Stomach smooth muscle (tissue), 2 donors: ENCODE results near the gene IER3.
"Not testable (repeated sequence)": the region's sequence is repeated elsewhere in the genome, so short reads cannot be mapped to it uniquely, and the experiment has no call there.

Source experiments
- H3K27ac ChIP-seq: one replicate; pipeline ENCODE4 v1.7.0; 2013; ENCODE audit warnings: mild to moderate bottlenecking, low read length, inconsistent platforms
- H3K27me3 ChIP-seq, 2 donors: one replicate each; pipeline ENCODE4 v1.7.0; 2013; ENCODE audit warnings: low read length in 2 of 2; ENCODE audit not compliant: insufficient read depth in 2 of 2, control insufficient read depth in 1 of 2
- H3K36me3 ChIP-seq, 2 donors: one replicate each; pipeline ENCODE4 v1.7.0; 2013; ENCODE audit warnings: low read length in 2 of 2; ENCODE audit not compliant: control insufficient read depth in 2 of 2, insufficient read depth in 2 of 2
- H3K4me1 ChIP-seq: one replicate; pipeline ENCODE4 v1.7.0; 2013; ENCODE audit warnings: low read length; ENCODE audit not compliant: control insufficient read depth, insufficient read depth
- H3K4me3 ChIP-seq, 2 donors: one replicate each; pipeline ENCODE4 v1.7.0; 2013; ENCODE audit warnings: low read length in 2 of 2
- H3K9ac ChIP-seq, 2 donors: one replicate each; pipeline ENCODE4 v1.7.0; 2013; ENCODE audit warnings: low read length in 2 of 2, mild to moderate bottlenecking in 1 of 2
- H3K9me3 ChIP-seq, 2 donors: one replicate each; pipeline ENCODE4 v1.7.0; 2013; ENCODE audit warnings: low read length in 2 of 2; ENCODE audit not compliant: control insufficient read depth in 2 of 2
- donor health status: healthy.
- donor health status: Pancreatic carcinoma.

The IER3 gene

DNA sequence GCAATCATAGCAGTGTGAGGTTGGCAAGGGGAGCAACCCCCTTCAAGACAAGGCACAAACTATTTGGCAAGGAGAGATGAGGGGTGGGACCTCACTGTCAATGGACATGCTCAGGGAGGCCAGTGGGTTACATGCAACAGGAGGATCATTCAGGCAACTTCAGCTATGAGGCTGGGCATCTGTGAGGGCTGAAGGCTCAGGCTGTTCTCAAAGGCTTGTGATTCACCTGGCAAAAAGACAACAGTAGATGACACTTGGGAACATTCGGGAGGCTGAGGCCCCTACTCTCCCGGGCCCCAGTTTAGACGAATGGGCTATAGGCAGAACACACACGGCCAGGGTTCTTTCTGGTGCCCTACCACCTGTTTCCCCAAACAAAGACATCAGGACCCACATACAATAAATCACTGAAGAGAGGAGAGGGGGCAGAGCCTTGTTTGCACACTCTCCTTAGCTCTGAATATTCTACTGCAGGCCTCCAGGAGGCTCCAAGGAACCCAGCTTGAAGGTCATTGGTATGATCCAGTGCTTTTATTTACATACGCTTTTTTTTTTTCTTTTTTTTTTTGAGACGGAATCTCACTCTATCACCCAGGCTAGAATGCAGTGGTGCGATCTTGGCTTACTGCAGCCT lies 16.3 kb downstream of the IER3 start:
- Histone ChIP-seq H3K27ac (peak overlapping the region; percentile 41), H3K27me3 (no peaks in the 10 kb centered on the region), H3K4me1 (peaks cover 39% of the 10 kb centered on the region), H3K4me3 (no peak overlapping the region), H3K9me3 (no peaks in the 10 kb centered on the region), H3K36me3 (peaks cover 48 to 56% of the 10 kb centered on the region in 2 donors), H3K9ac (no peak overlapping the region)

- peaks cover 50% of the 10 kb centered on the region for H3K4me1 ChIP-seq
- peak overlapping the region; percentile 8 for H3K27ac ChIP-seq
- H3K4me3 ChIP-seq = no peak overlapping the region
- no peak overlapping the region for H3K9ac ChIP-seq
- no peaks in the 10 kb centered on the region for H3K27me3 ChIP-seq
- no peaks in the 10 kb centered on the region for H3K9me3 ChIP-seq
- peaks cover 48% of the 10 kb centered on the region in 2 donors for H3K36me3 ChIP-seq
Measured at GRCh38 chr6:30726506-30727413, 17.6 kb downstream of the IER3 start.

DNA sequence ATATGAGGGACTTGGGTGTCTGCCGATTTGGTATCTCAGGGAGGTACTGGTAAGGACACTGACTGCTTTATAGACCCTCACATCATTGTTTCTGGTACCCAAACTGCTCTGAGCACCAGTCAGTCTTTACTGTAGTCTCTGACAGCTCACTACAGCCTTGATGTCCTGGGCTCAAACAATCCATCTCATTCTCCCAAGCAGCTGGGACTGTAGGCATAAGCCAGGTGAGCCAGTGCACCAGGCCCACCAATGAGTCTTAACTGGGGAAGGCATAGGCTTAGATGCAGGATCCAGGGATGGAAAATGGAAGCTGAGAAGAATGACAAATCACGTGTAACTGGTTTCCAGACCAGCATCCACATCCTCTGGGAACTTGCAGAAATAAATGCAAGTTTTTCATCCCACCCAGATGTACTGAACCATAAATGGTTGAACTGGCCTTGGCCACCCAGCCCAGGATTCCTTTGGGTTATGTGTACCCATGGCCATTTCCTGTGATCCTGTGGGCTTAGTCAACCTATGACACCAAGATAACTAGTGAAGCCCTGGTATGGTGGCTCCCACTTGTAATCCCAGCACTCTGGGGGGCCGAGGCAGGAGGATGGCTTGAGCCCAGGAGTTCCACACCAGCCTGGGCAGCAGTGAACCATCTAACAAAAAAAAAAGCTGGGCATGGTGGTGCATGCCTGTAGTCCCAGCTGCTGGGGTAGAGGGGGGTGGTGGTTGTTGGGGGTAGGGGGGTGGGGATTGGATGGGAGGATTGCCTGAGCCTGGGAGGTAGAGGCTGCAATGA lies 18.4 kb downstream of the IER3 start:
- Histone ChIP-seq H3K9me3 (no peaks in the 10 kb centered on the region), H3K27me3 (no peaks in the 10 kb centered on the region), H3K36me3 (peaks cover 44 to 48% of the 10 kb centered on the region in 2 donors), H3K4me3 (no peak overlapping the region), H3K27ac (no peak overlapping the region), H3K9ac (peak overlapping the region in 1 of 2 donors; percentile 13), H3K4me1 (peaks cover 49% of the 10 kb centered on the region)

- no peak overlapping the region for H3K27ac ChIP-seq
- peaks cover 40 to 48% of the 10 kb centered on the region in 2 donors for H3K36me3 ChIP-seq
Measured at GRCh38 chr6:30724906-30725667, 19.3 kb downstream of the IER3 start.

DNA sequence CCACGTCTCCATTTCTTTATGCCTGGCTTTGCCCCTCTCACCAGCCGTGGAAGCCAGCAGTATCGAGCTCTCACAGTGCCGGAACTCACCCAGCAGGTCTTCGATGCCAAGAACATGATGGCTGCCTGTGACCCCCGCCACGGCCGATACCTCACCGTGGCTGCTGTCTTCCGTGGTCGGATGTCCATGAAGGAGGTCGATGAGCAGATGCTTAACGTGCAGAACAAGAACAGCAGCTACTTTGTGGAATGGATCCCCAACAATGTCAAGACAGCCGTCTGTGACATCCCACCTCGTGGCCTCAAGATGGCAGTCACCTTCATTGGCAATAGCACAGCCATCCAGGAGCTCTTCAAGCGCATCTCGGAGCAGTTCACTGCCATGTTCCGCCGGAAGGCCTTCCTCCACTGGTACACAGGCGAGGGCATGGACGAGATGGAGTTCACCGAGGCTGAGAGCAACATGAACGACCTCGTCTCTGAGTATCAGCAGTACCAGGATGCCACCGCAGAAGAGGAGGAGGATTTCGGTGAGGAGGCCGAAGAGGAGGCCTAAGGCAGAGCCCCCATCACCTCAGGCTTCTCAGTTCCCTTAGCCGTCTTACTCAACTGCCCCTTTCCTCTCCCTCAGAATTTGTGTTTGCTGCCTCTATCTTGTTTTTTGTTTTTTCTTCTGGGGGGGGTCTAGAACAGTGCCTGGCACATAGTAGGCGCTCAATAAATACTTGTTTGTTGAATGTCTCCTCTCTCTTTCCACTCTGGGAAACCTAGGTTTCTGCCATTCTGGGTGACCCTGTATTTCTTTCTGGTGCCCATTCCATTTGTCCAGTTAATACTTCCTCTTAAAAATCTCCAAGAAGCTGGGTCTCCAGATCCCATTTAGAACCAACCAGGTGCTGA lies 20.3 kb downstream of the IER3 start:
- H3K27ac ChIP-seq, H3K27me3 ChIP-seq, H3K4me3 ChIP-seq, H3K9me3 ChIP-seq, H3K9ac ChIP-seq: not testable (repeated sequence)
- Histone ChIP-seq H3K36me3 (peaks cover 33 to 42% of the 10 kb centered on the region in 2 donors), H3K4me1 (peaks cover 47% of the 10 kb centered on the region)

More at GRCh38 chr6:30724906-30725667, 19.3 kb downstream of the IER3 start:
- Histone ChIP-seq H3K4me3 (no peak overlapping the region), H3K27me3 (no peaks in the 10 kb centered on the region), H3K4me1 (peaks cover 41% of the 10 kb centered on the region), H3K9ac (no peak overlapping the region), H3K9me3 (no peaks in the 10 kb centered on the region)

- H3K36me3 ChIP-seq = peaks cover 33 to 42% of the 10 kb centered on the region in 2 donors
- peak overlapping the region; percentile 82 for H3K27ac ChIP-seq
- H3K4me1 ChIP-seq = peaks cover 46% of the 10 kb centered on the region
- H3K9me3 ChIP-seq, H3K4me3 ChIP-seq, H3K9ac ChIP-seq, H3K27me3 ChIP-seq: not testable (repeated sequence)
Measured at GRCh38 chr6:30723159-30723842, 21.0 kb downstream of the IER3 start.

DNA sequence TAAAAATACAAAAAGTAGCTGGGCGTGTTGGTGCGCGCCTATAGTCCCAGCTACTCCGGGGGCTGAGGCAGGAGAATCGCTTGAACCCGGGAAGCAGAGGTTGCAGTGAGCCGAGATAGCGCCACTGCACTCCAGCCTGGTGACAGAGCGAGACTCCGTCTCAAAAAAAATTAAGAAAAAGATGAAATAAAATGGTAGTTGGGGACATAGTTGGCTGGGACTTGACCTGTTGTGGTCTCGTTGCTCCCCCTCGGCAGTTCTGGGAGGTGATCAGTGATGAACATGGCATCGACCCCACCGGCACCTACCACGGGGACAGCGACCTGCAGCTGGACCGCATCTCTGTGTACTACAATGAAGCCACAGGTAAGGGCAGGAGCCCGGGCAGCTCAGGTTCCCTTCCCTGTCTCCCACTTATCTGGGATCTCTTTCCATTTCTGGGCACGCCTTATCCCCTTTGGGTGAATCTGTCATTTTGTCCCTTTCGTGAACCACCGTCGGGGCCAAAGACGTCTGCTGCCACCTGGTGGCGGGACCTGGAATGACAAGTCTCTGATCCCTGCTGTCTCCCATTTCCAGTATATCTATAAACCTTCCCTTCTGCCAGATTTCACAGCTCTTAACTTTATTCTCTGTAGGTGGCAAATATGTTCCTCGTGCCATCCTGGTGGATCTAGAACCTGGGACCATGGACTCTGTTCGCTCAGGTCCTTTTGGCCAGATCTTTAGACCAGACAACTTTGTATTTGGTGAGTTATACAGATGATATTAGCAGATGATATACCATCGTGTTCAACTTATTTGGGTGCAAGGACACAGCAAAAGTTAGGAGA lies 21.9 kb downstream of the IER3 start:
- peak overlapping the region in 1 of 2 donors; percentile 36 for H3K9ac ChIP-seq
- H3K4me1 ChIP-seq = peaks cover 40% of the 10 kb centered on the region
- no peaks in the 10 kb centered on the region for H3K9me3 ChIP-seq
- H3K27me3 ChIP-seq = no peaks in the 10 kb centered on the region
- H3K36me3 ChIP-seq = peaks cover 28 to 34% of the 10 kb centered on the region in 2 donors
- peak overlapping the region in 1 of 2 donors; percentile 93 for H3K4me3 ChIP-seq
- peak overlapping the region; percentile 82 for H3K27ac ChIP-seq

- Histone ChIP-seq H3K9ac (peak overlapping the region; percentile 74 to 75), H3K4me1 (peaks cover 40% of the 10 kb centered on the region), H3K27ac (peak overlapping the region; percentile 82), H3K4me3 (peak overlapping the region; percentile 77 to 93), H3K36me3 (peaks cover 27 to 29% of the 10 kb centered on the region in 2 donors)
- not testable (repeated sequence) for H3K9me3 ChIP-seq, H3K27me3 ChIP-seq
Measured at GRCh38 chr6:30722025-30722279, 22.4 kb downstream of the IER3 start.
